ENCODE data around the gene NDUFAF5. TPM values are rescaled to one million over a fixed set of nuclear protein-coding genes. Genes with fewer than 3 reads are reported as not detected.

Gene NDUFAF5
- total RNA-seq, 2 donors from 2014 or later = 25.2 to 29.9 TPM

- Histone ChIP-seq H3K4me1 (peaks cover 0 to 13% of the 10 kb centered on the region in 2 donors), H3K9me3 (no peaks in the 10 kb centered on the region), H3K36me3 (no peaks in the 10 kb centered on the region), H3K27me3 (no peaks in the 10 kb centered on the region), H3K4me3 (no peak overlapping the region), H3K27ac (no peak overlapping the region)
- TF ChIP-seq CTCF (IDR thresholded peaks at IDR 0.05) = no peak
- no peak for DNase-seq (ENCODE audit: low spot score)
Measured at GRCh38 chr20:13865156-13865555, 80.3 kb downstream of the NDUFAF5 start.

GRCh38 chr20:13865791-13866351 is 81.0 kb downstream of the NDUFAF5 start:
- no peak overlapping the region for H3K4me3 ChIP-seq
- no peak overlapping the region for H3K27ac ChIP-seq
- H3K27me3 ChIP-seq = no peaks in the 10 kb centered on the region
- no peak for DNase-seq (ENCODE audit: low spot score)
- H3K36me3 ChIP-seq = no peaks in the 10 kb centered on the region
- no peaks in the 10 kb centered on the region for H3K9me3 ChIP-seq
- H3K4me1 ChIP-seq = peaks cover 0 to 13% of the 10 kb centered on the region in 2 donors
- TF ChIP-seq CTCF (IDR thresholded peaks at IDR 0.05) = no peak

- H3K9me3 ChIP-seq = no peaks in the 10 kb centered on the region
- no peaks in the 10 kb centered on the region for H3K36me3 ChIP-seq
- no peak overlapping the region for H3K4me3 ChIP-seq
- H3K27ac ChIP-seq = no peak overlapping the region
- H3K4me1 ChIP-seq = peaks cover 0 to 13% of the 10 kb centered on the region in 2 donors
- DNase-seq (ENCODE audit: low spot score) = no peak
- no peaks in the 10 kb centered on the region for H3K27me3 ChIP-seq
- no peak for TF ChIP-seq CTCF (IDR thresholded peaks at IDR 0.05)
Measured at GRCh38 chr20:13868331-13868730, 83.5 kb downstream of the NDUFAF5 start.

GRCh38 chr20:13870170-13870748 is 85.4 kb downstream of the NDUFAF5 start:
- no peak for TF ChIP-seq CTCF (IDR thresholded peaks at IDR 0.05)
- no peaks in the 10 kb centered on the region for H3K9me3 ChIP-seq
- no peak overlapping the region for H3K4me3 ChIP-seq
- no peaks in the 10 kb centered on the region for H3K36me3 ChIP-seq
- H3K27ac ChIP-seq = no peak overlapping the region
- H3K4me1 ChIP-seq = peaks cover 0 to 12% of the 10 kb centered on the region in 2 donors
- H3K27me3 ChIP-seq = no peaks in the 10 kb centered on the region
- no peak for DNase-seq (ENCODE audit: low spot score)

Other genes with a start within 250 kb of the NDUFAF5 start
- gene TASP1, start 146.1 kb upstream of the NDUFAF5 start, total RNA-seq = 1 to 10 TPM; 5.2 to 7.2 TPM
- 10 to 100 TPM; 10.4 to 11.1 TPM for gene ESF1, start 109 bp upstream of the NDUFAF5 start, total RNA-seq
- not detected for gene SEL1L2, start 205.6 kb downstream of the NDUFAF5 start, total RNA-seq
- 10 to 100 TPM in 1 of 2 donors, under 1 TPM in 1; 0.94 to 10.4 TPM for gene MACROD2, start 210.5 kb downstream of the NDUFAF5 start, total RNA-seq